K562 (cell line): ENCODE measurements around the gene RPS28. TPM values are rescaled to one million over a fixed set of nuclear protein-coding genes. Genes with fewer than 3 reads are reported as not detected.

Experiments used
- ARHGAP35 ChIP-seq: fragments of 450-650 bp; IDR thresholded peaks from 2 replicates; pipeline ENCODE4 v1.6.1; 2018; ENCODE audit not compliant: partially characterized antibody
- ARID2 ChIP-seq: fragments of 450-650 bp; IDR thresholded peaks from 2 replicates; pipeline ENCODE4 v1.6.1; 2017; ENCODE audit warnings: antibody characterized with exemption, mild to moderate bottlenecking
- CC2D1A ChIP-seq: fragments of 450-650 bp; IDR thresholded peaks from 2 replicates; pipeline ENCODE4 v1.6.1; 2017; ENCODE audit warnings: mild to moderate bottlenecking
- ELF4 ChIP-seq: fragments of 450-650 bp; formaldehyde crosslinking; IDR thresholded peaks from 2 replicates; pipeline ENCODE4 v1.4.0; 2022; ENCODE audit warnings: missing genetic modification characterization
- HDAC1 ChIP-seq, 2 experiments: fragments of 450-650 bp; IDR thresholded peaks; 2 replicates each; pipeline ENCODE4 v1.6.1; 2016 to 2017; ENCODE audit warnings: inconsistent platforms in 1 of 2, mild to moderate bottlenecking in 1 of 2, moderate library complexity in 1 of 2
- MLLT1 ChIP-seq, 2 experiments: fragments of 450-650 bp; IDR thresholded peaks; 2 replicates each; pipeline ENCODE4 v1.6.1; 2016
- MTA1 ChIP-seq: fragments of 450-650 bp; IDR thresholded peaks from 2 replicates; pipeline ENCODE4 v1.6.1; 2017; ENCODE audit warnings: borderline replicate concordance
- MTA3 ChIP-seq: fragments of 450-650 bp; formaldehyde crosslinking; IDR thresholded peaks from 2 replicates; pipeline ENCODE4 v1.6.1; 2017; ENCODE audit warnings: mild to moderate bottlenecking, borderline replicate concordance
- NFE2L1 ChIP-seq: fragments of 450-650 bp; IDR thresholded peaks from 2 replicates; pipeline ENCODE4 v1.6.1; 2016; ENCODE audit warnings: missing genetic modification characterization, low read depth, mild to moderate bottlenecking, missing compliant biosample characterization, moderate library complexity, borderline replicate concordance
- NRF1 ChIP-seq, 2 experiments: fragments of 450-650 bp; IDR thresholded peaks in 1 of 2; conservative IDR thresholded peaks in 1 of 2; 2 replicates each; pipeline ENCODE4 v1.6.1; 2014; ENCODE audit warnings: mild to moderate bottlenecking in 2 of 2
- SIN3B ChIP-seq: fragments of 450-650 bp; IDR thresholded peaks from 2 replicates; pipeline ENCODE4 v1.6.1; 2017; ENCODE audit warnings: low read depth, mild to moderate bottlenecking, moderate library complexity
- SNAPC5 ChIP-seq: fragments of 250-450 bp; sonication (Bioruptor Pico); IDR thresholded peaks from 2 replicates; pipeline ENCODE4 v1.8.0; 2021; ENCODE audit warnings: moderate library complexity, mild to moderate bottlenecking, inconsistent platforms
- TCF7L2 ChIP-seq: fragments of 150-350 bp; IDR thresholded peaks from 2 replicates; pipeline ENCODE4 v1.6.1; 2016; ENCODE audit warnings: low read depth, mild to moderate bottlenecking, low read length, moderate library complexity
- ZBTB2 ChIP-seq: fragments of 450-650 bp; IDR thresholded peaks from 2 replicates; pipeline ENCODE4 v1.6.1; 2016; ENCODE audit warnings: antibody characterized with exemption
- ZNF224 ChIP-seq: sonication (generic); formaldehyde crosslinking; IDR thresholded peaks from 2 replicates; pipeline ENCODE4 v1.8.0; 2022; ENCODE audit warnings: mild to moderate bottlenecking, missing genetic modification reagents
- ZNF384 ChIP-seq: IDR thresholded peaks from 2 replicates; pipeline ENCODE4 v1.6.1; 2012; ENCODE audit warnings: low read depth, low read length, improper control_type of control experiment
- polyA plus RNA-seq, 8 experiments: library from polyadenylated mRNA; depleted of rRNA in 4 of 8; stranded (reverse) in 5 of 8; unstranded in 3 of 8; fragments of >200 nt; fragmentation: Nextera tagmentation in 2 of 8; fragmentation: Illumina TruSeq in 1 of 8; extraction: Ambion mirVana in 2 of 8; extraction: Trizol in 1 of 8; gene quantifications; 2 replicates each; pipeline versions ENCODE4 v1.2.1 to v1.2.3, GENCODE V29; 2011 to 2014; ENCODE audit warnings: inconsistent platforms in 1 of 8, missing spikeins in 1 of 8
- total RNA-seq, 7 experiments: library from RNA; depleted of rRNA in 6 of 7; stranded (reverse); fragments of >200 nt in 6 of 7; fragmentation: Illumina TruSeq in 2 of 7; extraction: Trizol in 2 of 7; gene quantifications; 2 replicates each; pipeline versions ENCODE4 v1.2.1 to v1.2.3, GENCODE V29; 2011 to 2021; ENCODE audit warnings: low replicate concordance in 1 of 7
- TF ChIP-seq, protein P1 (sequence below): fragments of 450-650 bp; conservative IDR thresholded peaks from 2 replicates; pipeline ENCODE4 v1.6.1; 2016; ENCODE audit warnings: missing genetic modification characterization, low read depth, mild to moderate bottlenecking, control low read depth, missing compliant biosample characterization
- TF ChIP-seq, protein P2 (sequence below): fragments of 450-650 bp; IDR thresholded peaks from 2 replicates; pipeline ENCODE4 v1.6.1; 2016; ENCODE audit warnings: low read depth, mild to moderate bottlenecking, moderate library complexity

The RPS28 gene
- total and polyA plus RNA-seq, 9 of the 15 experiments (the other 6 are each of a cell fraction or from before 2014, with no cell fraction given), result 165 to 2,827 (median 1,303) TPM

- peak; percentile 59; the same call in 1 of the 2 replicates for TF ChIP-seq ZBTB2
- TF ChIP-seq, protein P1, sequence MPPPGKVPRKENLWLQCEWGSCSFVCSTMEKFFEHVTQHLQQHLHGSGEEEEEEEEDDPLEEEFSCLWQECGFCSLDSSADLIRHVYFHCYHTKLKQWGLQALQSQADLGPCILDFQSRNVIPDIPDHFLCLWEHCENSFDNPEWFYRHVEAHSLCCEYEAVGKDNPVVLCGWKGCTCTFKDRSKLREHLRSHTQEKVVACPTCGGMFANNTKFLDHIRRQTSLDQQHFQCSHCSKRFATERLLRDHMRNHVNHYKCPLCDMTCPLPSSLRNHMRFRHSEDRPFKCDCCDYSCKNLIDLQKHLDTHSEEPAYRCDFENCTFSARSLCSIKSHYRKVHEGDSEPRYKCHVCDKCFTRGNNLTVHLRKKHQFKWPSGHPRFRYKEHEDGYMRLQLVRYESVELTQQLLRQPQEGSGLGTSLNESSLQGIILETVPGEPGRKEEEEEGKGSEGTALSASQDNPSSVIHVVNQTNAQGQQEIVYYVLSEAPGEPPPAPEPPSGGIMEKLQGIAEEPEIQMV (tag), result 0 out of 2 replicates have a peak, but pooled peaks have one; percentile 31
- no peak for TF ChIP-seq ZNF224 (CRISPR knock-in tag)
- peak; percentile 70 for TF ChIP-seq ARHGAP35
- 0 out of 2 replicates have a peak, but pooled peaks have one; percentile 50 for TF ChIP-seq ELF4 (CRISPR knock-in tag)
- no peak for TF ChIP-seq NFE2L1 (tag)
- TF ChIP-seq HDAC1 (IDR thresholded peaks at IDR 0.05), result 0 out of 4 replicates have a peak, but pooled peaks of 1 of the 2 experiments have one; percentile 45
- TF ChIP-seq MTA3, result no peak
- peak; percentile 78 for TF ChIP-seq ZNF384
- TF ChIP-seq, protein P2, sequence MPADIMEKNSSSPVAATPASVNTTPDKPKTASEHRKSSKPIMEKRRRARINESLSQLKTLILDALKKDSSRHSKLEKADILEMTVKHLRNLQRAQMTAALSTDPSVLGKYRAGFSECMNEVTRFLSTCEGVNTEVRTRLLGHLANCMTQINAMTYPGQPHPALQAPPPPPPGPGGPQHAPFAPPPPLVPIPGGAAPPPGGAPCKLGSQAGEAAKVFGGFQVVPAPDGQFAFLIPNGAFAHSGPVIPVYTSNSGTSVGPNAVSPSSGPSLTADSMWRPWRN, result no peak
- 0 out of 2 replicates have a peak, but pooled peaks have one; percentile 29 for TF ChIP-seq ARID2
- TF ChIP-seq CC2D1A, result 0 out of 2 replicates have a peak, but pooled peaks have one; percentile 25
- TF ChIP-seq SNAPC5 (CRISPR knock-in tag), result no peak
- TF ChIP-seq MTA1, result peak; percentile 79
- TF ChIP-seq TCF7L2, result no peak
- TF ChIP-seq NRF1 (conservative IDR thresholded peaks at IDR 0.05 in 1 of 2, IDR thresholded peaks at IDR 0.05 in 1 of 2), result 0 out of 4 replicates have a peak, but pooled peaks of 1 of the 2 experiments have one; percentile 38
- no peak for TF ChIP-seq SIN3B
- TF ChIP-seq MLLT1 (IDR thresholded peaks at IDR 0.05), result peak; percentile 15 to 51; a peak in 1 of 4 replicates
Observed at GRCh38 chr19:8352134-8352827, 31.0 kb downstream of the RPS28 start (continued).
